ENCODE results near the gene S100A9. TPM values are rescaled to one million over a fixed set of nuclear protein-coding genes. Genes with fewer than 3 reads are reported as not detected.

S100A9 gene
- total and polyA plus RNA-seq, 7 donors: 26.4 to 111 (median 51.1) TPM

DNA sequence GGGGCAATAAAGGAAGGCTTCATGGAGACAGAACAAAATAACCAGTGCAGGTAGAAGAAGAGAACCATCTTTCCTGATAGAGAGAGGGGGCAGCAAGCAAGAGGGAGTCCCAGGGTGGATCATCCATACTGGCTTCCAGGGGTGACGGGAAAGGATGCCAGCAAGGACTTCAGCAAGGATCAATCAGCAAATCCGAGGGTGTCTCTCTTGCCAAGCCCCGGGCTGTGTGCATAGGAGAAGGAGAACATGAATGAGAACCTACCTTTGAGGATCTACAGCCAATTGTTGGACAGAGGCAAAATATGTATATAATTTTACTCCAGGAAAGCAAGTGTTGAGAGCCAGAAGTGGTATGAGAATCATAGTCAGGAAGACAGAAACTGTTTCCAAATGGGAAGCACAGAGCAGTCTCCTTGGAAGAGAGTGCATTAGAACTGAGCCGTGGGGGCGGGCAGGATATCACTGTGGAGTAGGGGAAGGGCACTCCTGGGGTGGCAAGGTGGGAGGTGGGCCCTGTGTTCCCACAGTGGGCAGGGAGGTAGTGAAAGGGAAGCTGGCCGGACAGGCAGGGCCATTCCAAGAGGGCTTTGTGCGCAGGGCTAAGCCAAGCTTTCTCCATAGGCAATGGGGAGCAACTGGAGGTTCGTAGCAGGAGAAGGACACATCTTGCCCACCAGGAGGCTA, 1.1 kb upstream of the S100A9 start:
- DNase-seq (no peak), ATAC-seq (no peak)
- WGBS, 3 donors: 66 to 79% (median 79%) methylated on average over 8 of the region's 8 CpGs
- Histone ChIP-seq H3K9me3 (no peaks in the 10 kb centered on the region), H3K27ac (no peak overlapping the region), H3K36me3 (ENCODE audit: insufficient read depth in 1 of 2, low read depth in 1 of 2) (no peaks in the 10 kb centered on the region), H3K27me3 (ENCODE audit: insufficient read depth in 3 of 3, low read length in 2 of 3) (peaks cover 0 to 4% (median 0%) of the 10 kb centered on the region in 3 donors), H3K4me3 (no peak overlapping the region), H3K4me1 (no peaks in the 10 kb centered on the region)
- intact Hi-C loops (cut with DNase I): loop anchor here in 1 of 2 donors (10.0 kb wide), 1 partner anchor 398 kb away; no protein-coding TSS in a partner anchor
- no peak for TF ChIP-seq CTCF (IDR thresholded peaks at IDR 0.05)

DNA sequence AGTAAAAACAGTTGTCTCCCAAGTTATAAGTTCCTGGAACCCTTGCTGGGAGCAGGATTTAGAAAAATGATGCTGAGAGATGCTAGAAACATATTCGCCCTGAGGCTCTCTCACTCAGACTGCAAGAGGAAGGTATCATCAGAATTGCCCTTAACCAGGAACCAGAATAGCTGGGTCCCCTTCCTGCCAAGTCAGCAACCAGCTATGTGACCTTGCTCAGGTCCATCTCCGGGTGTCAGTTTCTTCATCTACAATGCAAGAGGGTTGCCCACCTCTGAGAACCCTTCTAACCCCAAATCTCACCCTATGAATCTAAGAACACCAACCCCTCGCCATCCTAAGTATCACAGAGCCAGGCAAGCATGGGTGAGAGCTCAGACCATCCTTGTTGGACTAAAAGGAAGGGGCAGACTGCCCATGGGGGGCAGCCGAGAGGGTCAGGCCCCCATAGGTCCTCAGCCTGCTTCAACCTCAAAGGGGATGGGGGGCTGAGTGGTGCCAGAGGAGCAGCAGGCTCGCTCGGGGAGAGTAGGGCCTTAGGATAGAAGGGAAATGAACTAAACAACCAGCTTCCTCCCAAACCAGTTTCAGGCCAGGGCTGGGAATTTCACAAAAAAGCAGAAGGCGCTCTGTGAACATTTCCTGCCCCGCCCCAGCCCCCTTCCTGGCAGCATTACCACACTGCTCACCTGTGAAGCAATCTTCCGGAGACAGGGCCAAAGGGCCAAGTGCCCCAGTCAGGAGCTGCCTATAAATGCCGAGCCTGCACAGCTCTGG, 390 bp upstream of the S100A9 start:
- DNase-seq: peak; percentile 68 to 76
- no peaks in the 10 kb centered on the region for H3K36me3 ChIP-seq (ENCODE audit: insufficient read depth in 1 of 2, low read depth in 1 of 2)
- H3K4me3 ChIP-seq: no peak overlapping the region
- ATAC-seq: peak; percentile 40 to 75 (median 56)
- no peak for TF ChIP-seq CTCF (IDR thresholded peaks at IDR 0.05)
- H3K27ac ChIP-seq: no peak overlapping the region
- H3K4me1 ChIP-seq: no peaks in the 10 kb centered on the region
- 59 to 65% (median 60%) methylated on average over 10 of the region's 10 CpGs for whole genome bisulfite sequencing, 3 donors
- H3K27me3 ChIP-seq (ENCODE audit: insufficient read depth in 3 of 3, low read length in 2 of 3): peaks cover 0 to 4% (median 0%) of the 10 kb centered on the region in 3 donors
- H3K9me3 ChIP-seq: no peaks in the 10 kb centered on the region
- intact Hi-C loops (cut with DNase I): loop anchor here in 1 of 2 donors (10.0 kb wide), 1 partner anchor 398 kb away; no protein-coding TSS in a partner anchor

- ATAC-seq (no peak), DNase-seq (no peak)
- no peaks in the 10 kb centered on the region for H3K36me3 ChIP-seq (ENCODE audit: insufficient read depth in 1 of 2, low read depth in 1 of 2)
- H3K27me3 ChIP-seq (ENCODE audit: insufficient read depth in 3 of 3, low read length in 2 of 3): peaks cover 0 to under 1% (median 0%) of the 10 kb centered on the region in 3 donors
- H3K4me1 ChIP-seq: no peaks in the 10 kb centered on the region
- no peaks in the 10 kb centered on the region for H3K9me3 ChIP-seq
- intact Hi-C loops (cut with DNase I): loop anchor here in 1 of 2 donors (10.0 kb wide), 1 partner anchor 396 kb away; no protein-coding TSS in a partner anchor
- no peak for TF ChIP-seq CTCF (IDR thresholded peaks at IDR 0.05)
- H3K27ac ChIP-seq: no peak overlapping the region
- 87 to 93% (median 87%) methylated on average over 3 of the region's 3 CpGs for WGBS, 3 donors
- H3K4me3 ChIP-seq: peak overlapping the region; percentile 15
These were observed 979 bp downstream of the S100A9 start for GRCh38 chr1:153358691-153358975.

DNA sequence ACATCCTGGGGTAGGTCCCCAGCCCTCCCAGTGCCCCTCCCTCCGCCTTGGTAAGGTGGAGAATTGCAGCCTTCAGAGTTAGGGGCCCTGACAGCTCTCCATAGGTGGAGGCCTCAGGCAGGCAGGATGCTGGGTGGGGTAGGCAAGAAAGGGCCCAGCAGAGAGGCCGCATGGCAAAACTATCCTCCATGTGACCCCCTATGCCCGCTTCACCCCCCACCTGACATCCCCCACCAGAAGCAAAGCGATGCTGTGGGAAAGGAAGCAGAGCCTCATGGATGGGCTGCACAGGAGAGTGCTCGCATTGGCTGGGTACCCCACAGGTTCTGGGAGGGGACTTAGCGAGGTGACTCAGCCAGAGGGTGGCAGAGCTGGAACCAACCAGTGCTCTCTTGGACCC, 1.6 kb downstream of the S100A9 start:
- intact Hi-C loops (cut with DNase I): loop anchor here in 1 of 2 donors (10.0 kb wide), 1 partner anchor 396 kb away; no protein-coding TSS in a partner anchor
- no peak overlapping the region for H3K4me3 ChIP-seq
- H3K4me1 ChIP-seq: no peaks in the 10 kb centered on the region
- H3K27me3 ChIP-seq (ENCODE audit: insufficient read depth in 3 of 3, low read length in 2 of 3): no peaks in the 10 kb centered on the region
- TF ChIP-seq CTCF (IDR thresholded peaks at IDR 0.05): no peak
- no peaks in the 10 kb centered on the region for H3K9me3 ChIP-seq
- DNase-seq: no peak
- no peak overlapping the region for H3K27ac ChIP-seq
- no peaks in the 10 kb centered on the region for H3K36me3 ChIP-seq (ENCODE audit: insufficient read depth in 1 of 2, low read depth in 1 of 2)
- 90 to 95% (median 92%) methylated on average over 6 of the region's 6 CpGs for WGBS, 3 donors
- no peak for ATAC-seq
